GM12878 (cell line): ENCODE measurements around the gene ACOT7. TPM values are rescaled to one million over a fixed set of nuclear protein-coding genes. Genes with fewer than 3 reads are reported as not detected.
"Not testable (repeated sequence)": the region's sequence is repeated elsewhere in the genome, so short reads cannot be mapped to it uniquely, and the experiment has no call there.

Experiments used
- ATAC-seq: fragments of 200-7000 bp; cut with Tn5 transposase; 3 replicates; pipeline ENCODE4 v1.9.1; 2020; ENCODE audit warnings: mild to moderate bottlenecking, moderate library complexity
- BruUV-seq: library from RNA; stranded (reverse); fragments of 400-500 nt; replicated peaks from 2 replicates; lab custom pipeline; 2021; lab: Mats Ljungman, UMichigan
- CTCF ChIA-PET: fragments of 300-600 bp; sonication (Branson Sonifier 250); formaldehyde crosslinking; extraction: SDS; loops from one replicate; lab custom pipeline; 2021; ENCODE audit warnings: inconsistent platforms; lab: Yijun Ruan, JAX
- POLR2A ChIA-PET: fragments of 350-600 bp; formaldehyde crosslinking; extraction: SDS; loops from one replicate; lab custom pipeline; 2021; ENCODE audit warnings: inconsistent platforms; lab: Charles Lee
- RAD21 ChIA-PET: fragments of 300-600 bp; sonication (Branson Sonifier 250); formaldehyde crosslinking; loops from one replicate; lab custom pipeline; 2023; ENCODE audit warnings: antibody characterized with exemption; ENCODE audit not compliant: unreplicated experiment; lab: Charles Lee
- SMC1A ChIA-PET: fragments of 300-600 bp; sonication (Branson Sonifier 250); formaldehyde crosslinking; loops from one replicate; lab custom pipeline; 2023; ENCODE audit not compliant: unreplicated experiment, uncharacterized antibody; lab: Charles Lee
- DNase-seq: peaks from one replicate; pipeline ENCODE4 v3.0.0-alpha.2; 2011; ENCODE audit warnings: low read depth, low spot score
- FAIRE-seq: peaks from 3 replicates; lab custom pipeline; 2011; peaks lifted over from hg19 to GRCh38; lab: Jason Lieb, UNC
- H2AFZ ChIP-seq: 2 replicates; pipeline ENCODE4 v1.6.0; 2011; ENCODE audit warnings: low read depth, low read length, control low read depth; ENCODE audit not compliant: control insufficient read depth
- H3K27ac ChIP-seq: 2 replicates; pipeline ENCODE4 v1.5.1; 2011; ENCODE audit warnings: control low read depth; ENCODE audit not compliant: control insufficient read depth, insufficient read depth
- H3K27me3 ChIP-seq, 2 experiments: replicated peaks in 1 of 2; 2 replicates each; pipeline versions ENCODE4 v1.6.0 to v1.6.1; 2011; ENCODE audit warnings: low read length in 1 of 2; ENCODE audit not compliant: control insufficient read depth in 2 of 2, insufficient read depth in 2 of 2
- H3K36me3 ChIP-seq, 2 experiments: 2 replicates each; pipeline ENCODE4 v1.5.1; 2011; ENCODE audit warnings: low read length in 1 of 2; ENCODE audit not compliant: control insufficient read depth in 2 of 2, insufficient read depth in 2 of 2
- H3K4me1 ChIP-seq: 2 replicates; pipeline ENCODE4 v1.6.1; 2011; ENCODE audit warnings: mild to moderate bottlenecking, low read length, moderate library complexity, mixed read lengths; ENCODE audit not compliant: control insufficient read depth, insufficient read depth
- H3K4me2 ChIP-seq: 2 replicates; pipeline ENCODE4 v1.6.0; 2011; ENCODE audit warnings: control low read depth; ENCODE audit not compliant: control insufficient read depth, insufficient read depth
- H3K4me3 ChIP-seq: fragments of 200-600 bp; sonication (generic); 2 replicates; pipeline ENCODE4 v1.5.1; 2016
- H3K79me2 ChIP-seq: 2 replicates; pipeline ENCODE4 v1.6.0; 2011; ENCODE audit warnings: low read length; ENCODE audit not compliant: control insufficient read depth, insufficient read depth
- H3K9ac ChIP-seq: 2 replicates; pipeline ENCODE4 v1.8.0; 2011; ENCODE audit warnings: low read length, control low read depth, mixed read lengths; ENCODE audit not compliant: control insufficient read depth, insufficient read depth
- H3K9me3 ChIP-seq: replicated peaks from 3 replicates; pipeline ENCODE4 v1.5.1; 2011; ENCODE audit warnings: mild to moderate bottlenecking, low read length; ENCODE audit not compliant: control insufficient read depth, insufficient read depth
- H4K20me1 ChIP-seq: 2 replicates; pipeline ENCODE4 v1.6.0; 2011; ENCODE audit not compliant: control insufficient read depth, insufficient read depth
- POLR2A ChIP-seq: IDR thresholded peaks from 2 replicates; pipeline ENCODE4 v1.6.1; 2011; ENCODE audit warnings: low read depth, mild to moderate bottlenecking, low read length
- WGBS: methylation state at CpG from one replicate; pipeline ENCODE4 v1.1.6; 2016; ENCODE audit warnings: low lambda C conversion rate; ENCODE audit not compliant: insufficient replicate concordance, insufficient coverage; ENCODE audit errors: missing lambda C conversion rate; 5-methylcytosine and 5-hydroxymethylcytosine counted together
- in situ Hi-C: fragments of 300-500 bp; cut with MboI; formaldehyde crosslinking; loops from 9 replicates; pipeline ENCODE4 v1.14.3; 2018; ENCODE audit warnings: mixed read lengths
- intact Hi-C: fragments of 100-400 bp; cut with micrococcal nuclease; formaldehyde crosslinking; loops from one replicate; pipeline ENCODE4 v1.14.2; 2022; ENCODE audit not compliant: unreplicated experiment
- microRNA-seq: library from miRNA; unstranded; fragments of <30 nt; microRNA quantifications from one replicate; pipeline ENCODE4, GENCODE V29; 2018
- polyA plus RNA-seq, 11 experiments: library from polyadenylated mRNA; depleted of rRNA in 4 of 11; unstranded in 6 of 11; stranded (reverse) in 5 of 11; fragments of >200 nt; fragmentation: Nextera tagmentation in 4 of 11; fragmentation: Illumina TruSeq in 1 of 11; extraction: Ambion mirVana in 4 of 11; extraction: Trizol in 1 of 11; gene quantifications; 1 replicate in 1 of 11; 2 replicates in 10 of 11; pipeline versions ENCODE4 v1.2.1 to v1.2.3, GENCODE V29; 2011 to 2016; ENCODE audit warnings: inconsistent platforms in 2 of 11, missing spikeins in 2 of 11, low read depth in 1 of 11
- small RNA-seq: library from RNA; depleted of rRNA; stranded (forward); fragments of <200 nt; gene quantifications from one replicate; pipeline ENCODE3, GENCODE V24; 2014
- total RNA-seq, 4 experiments: library from RNA; depleted of rRNA in 3 of 4; stranded (reverse); fragments of >200 nt in 3 of 4; fragmentation: Illumina TruSeq in 1 of 4; extraction: Trizol in 1 of 4; gene quantifications; 2 replicates each; pipeline versions ENCODE4 v1.2.1 to v1.2.3, GENCODE V29; 2013 to 2021
- TF ChIP-seq, protein P1 (sequence below): IDR thresholded peaks from 2 replicates; pipeline ENCODE4 v1.6.1; 2012; ENCODE audit warnings: low read depth, low read length, improper control_type of control experiment

The ACOT7 gene
- total and polyA plus RNA-seq, 10 of the 15 experiments (the other 5 are each of a cell fraction or from before 2014, with no cell fraction given): 8.9 to 206 (median 61.2) TPM

DNA sequence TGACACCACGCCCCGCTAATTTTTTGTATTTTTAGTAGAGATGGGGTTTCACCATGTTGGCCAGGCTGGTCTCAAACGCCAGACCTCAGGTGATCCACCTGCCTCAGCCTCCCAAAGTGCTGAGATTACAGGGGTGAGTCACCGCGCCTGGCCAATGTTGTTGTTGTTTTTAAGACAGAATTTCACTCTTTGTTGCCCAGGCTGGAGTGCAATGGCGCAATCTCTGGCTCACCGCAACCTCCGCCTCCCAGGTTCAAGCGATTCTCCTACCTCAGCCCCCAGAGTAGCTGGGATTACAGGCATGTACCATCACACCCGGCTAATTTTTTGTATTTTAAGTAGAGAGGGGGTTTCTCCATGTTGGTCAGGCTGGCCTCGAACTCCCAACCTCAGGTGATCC lies 173.9 kb downstream of the ACOT7 start:
- SMC1A ChIA-PET, H3K9me3 ChIP-seq, CTCF ChIA-PET, FAIRE-seq, H3K4me3 ChIP-seq, POLR2A ChIA-PET, H3K79me2 ChIP-seq, DNase-seq, BruUV-seq, ATAC-seq, RAD21 ChIA-PET, intact Hi-C loops, H3K4me1 ChIP-seq, H3K27me3 ChIP-seq, H2AFZ ChIP-seq, H3K4me2 ChIP-seq, H3K27ac ChIP-seq, H3K9ac ChIP-seq, in situ Hi-C loops, H4K20me1 ChIP-seq: not testable (repeated sequence)
- WGBS: 84% methylated on average over 11 of the region's 11 CpGs
- peaks cover 15% of the 10 kb centered on the region in 2 experiments for H3K36me3 ChIP-seq

- Histone ChIP-seq H3K4me3 (no peak overlapping the region), H2AFZ (no peak overlapping the region), H3K79me2 (no peaks in the 10 kb centered on the region), H3K27ac (no peak overlapping the region), H3K4me2 (no peak overlapping the region), H4K20me1 (no peaks in the 10 kb centered on the region), H3K4me1 (no peaks in the 10 kb centered on the region), H3K36me3 (peaks cover 9 to 11% of the 10 kb centered on the region in 2 experiments), H3K9ac (no peak overlapping the region), H3K27me3 (no peaks in the 10 kb centered on the region), H3K9me3 (no peaks in the 10 kb centered on the region)
- in situ Hi-C loops (no loop called here), intact Hi-C loops (no loop called here)
- ChIA-PET RAD21 (no interaction called here), POLR2A (no interaction called here), CTCF (interaction anchor here (0.8 kb wide), 1 partner anchor 12 kb away, joined by 3 read pairs; the partner anchor contains the start of gene RNF207), SMC1A (no interaction called here)
- 88% methylated on average over 16 of the region's 16 CpGs for WGBS
- DNase-seq (no peak), FAIRE-seq (no peak), ATAC-seq (peak; percentile 46; the same call in 2 of the 3 replicates)
- BruUV-seq: no TSS peak
- TF ChIP-seq POLR2A: 0 out of 2 replicates have a peak, but pooled peaks have one; percentile 18
- TF ChIP-seq, protein P1, sequence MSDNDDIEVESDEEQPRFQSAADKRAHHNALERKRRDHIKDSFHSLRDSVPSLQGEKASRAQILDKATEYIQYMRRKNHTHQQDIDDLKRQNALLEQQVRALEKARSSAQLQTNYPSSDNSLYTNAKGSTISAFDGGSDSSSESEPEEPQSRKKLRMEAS: no peak
These were observed 175.0 kb downstream of the ACOT7 start for GRCh38 chr1:6218375-6219164.

Small RNA genes lying within 50 kb of the gene (microRNA-seq; reads per million reads assigned to microRNA genes)
- not detected for gene MIR4252

Small RNA genes lying within 50 kb of the gene (small RNA-seq; reads per million reads assigned to genes)
- not detected for gene MIR4252

Other genes starting within 250 kb of the ACOT7 start
Only the 7 nearest of the 16 such genes appear.
- gene ICMT, start 157.8 kb downstream of the ACOT7 start, total RNA-seq (2014; rRNA removed): 50.8 and 52.2 TPM in 2 replicates
- 33.9 and 37.4 TPM in 2 replicates for gene ICMT, start 157.8 kb downstream of the ACOT7 start, total RNA-seq (2014; rRNA removed; fragmentation: Illumina TruSeq; extraction: Trizol)
- gene ICMT, start 157.8 kb downstream of the ACOT7 start, total RNA-seq (2021): 48.3 and 50.4 TPM in 2 replicates
- 31.1 and 31.7 TPM in 2 replicates for gene ICMT, start 157.8 kb downstream of the ACOT7 start, polyA plus RNA-seq (2011; rRNA removed)
- 31.2 and 39.4 TPM in 2 replicates for gene ICMT, start 157.8 kb downstream of the ACOT7 start, polyA plus RNA-seq (2014; fragmentation: Illumina TruSeq; extraction: Trizol)
- gene ICMT, start 157.8 kb downstream of the ACOT7 start, polyA plus RNA-seq (2014; fragmentation: Nextera tagmentation; extraction: Ambion mirVana): 1 to 10 TPM; 3.8 to 5.5 TPM
- 43.2 and 45.4 TPM in 2 replicates for gene ICMT, start 157.8 kb downstream of the ACOT7 start, polyA plus RNA-seq (2014; rRNA removed)
- gene ICMT, start 157.8 kb downstream of the ACOT7 start, polyA plus RNA-seq (2016; fragmentation: Nextera tagmentation; extraction: Ambion mirVana): 10 to 100 TPM; 50.3 to 55.7 TPM
- gene HES3, start 149.6 kb downstream of the ACOT7 start, total RNA-seq (2014; rRNA removed): not detected in 2 replicates
- not detected in 2 replicates for gene HES3, start 149.6 kb downstream of the ACOT7 start, total RNA-seq (2014; rRNA removed; fragmentation: Illumina TruSeq; extraction: Trizol)
- not detected in 2 replicates for gene HES3, start 149.6 kb downstream of the ACOT7 start, total RNA-seq (2021)
- gene HES3, start 149.6 kb downstream of the ACOT7 start, polyA plus RNA-seq (2011; rRNA removed): not detected in 2 replicates
- not detected in 2 replicates for gene HES3, start 149.6 kb downstream of the ACOT7 start, polyA plus RNA-seq (2014; fragmentation: Illumina TruSeq; extraction: Trizol)
- not detected for gene HES3, start 149.6 kb downstream of the ACOT7 start, polyA plus RNA-seq (2014; fragmentation: Nextera tagmentation; extraction: Ambion mirVana)
- gene HES3, start 149.6 kb downstream of the ACOT7 start, polyA plus RNA-seq (2014; rRNA removed): not detected in 2 replicates
- gene HES3, start 149.6 kb downstream of the ACOT7 start, polyA plus RNA-seq (2016; fragmentation: Nextera tagmentation; extraction: Ambion mirVana): not detected
- 1.1 and 1.6 TPM in 2 replicates for gene GPR153, start 132.7 kb downstream of the ACOT7 start, total RNA-seq (2014; rRNA removed)
- 0.45 and 0.74 TPM in 2 replicates for gene GPR153, start 132.7 kb downstream of the ACOT7 start, total RNA-seq (2014; rRNA removed; fragmentation: Illumina TruSeq; extraction: Trizol)
- gene GPR153, start 132.7 kb downstream of the ACOT7 start, total RNA-seq (2021): 2.2 and 2.4 TPM in 2 replicates
- gene GPR153, start 132.7 kb downstream of the ACOT7 start, polyA plus RNA-seq (2011; rRNA removed): 0.33 and 0.92 TPM in 2 replicates
- gene GPR153, start 132.7 kb downstream of the ACOT7 start, polyA plus RNA-seq (2014; fragmentation: Illumina TruSeq; extraction: Trizol): 0.29 and 0.63 TPM in 2 replicates
- gene GPR153, start 132.7 kb downstream of the ACOT7 start, polyA plus RNA-seq (2014; fragmentation: Nextera tagmentation; extraction: Ambion mirVana): under 1 TPM; 0.05 to 0.11 TPM
- 1.3 and 1.5 TPM in 2 replicates for gene GPR153, start 132.7 kb downstream of the ACOT7 start, polyA plus RNA-seq (2014; rRNA removed)
- under 1 TPM; 0.04 to 0.05 TPM for gene GPR153, start 132.7 kb downstream of the ACOT7 start, polyA plus RNA-seq (2016; fragmentation: Nextera tagmentation; extraction: Ambion mirVana)
- gene HES2, start 26.2 kb upstream of the ACOT7 start, total RNA-seq (2014; rRNA removed): 0.16 and 0.28 TPM in 2 replicates
- gene HES2, start 26.2 kb upstream of the ACOT7 start, total RNA-seq (2014; rRNA removed; fragmentation: Illumina TruSeq; extraction: Trizol): 0.13 and 0.14 TPM in 2 replicates
- gene HES2, start 26.2 kb upstream of the ACOT7 start, total RNA-seq (2021): 0.32 and 1.0 TPM in 2 replicates
- 0.23 and 0.27 TPM in 2 replicates for gene HES2, start 26.2 kb upstream of the ACOT7 start, polyA plus RNA-seq (2011; rRNA removed)
- gene HES2, start 26.2 kb upstream of the ACOT7 start, polyA plus RNA-seq (2014; fragmentation: Illumina TruSeq; extraction: Trizol): 0.13 and 0.16 TPM in 2 replicates
- under 1 TPM; 0.13 TPM for gene HES2, start 26.2 kb upstream of the ACOT7 start, polyA plus RNA-seq (2014; fragmentation: Nextera tagmentation; extraction: Ambion mirVana)
- 0.16 and 0.49 TPM in 2 replicates for gene HES2, start 26.2 kb upstream of the ACOT7 start, polyA plus RNA-seq (2014; rRNA removed)
- gene HES2, start 26.2 kb upstream of the ACOT7 start, polyA plus RNA-seq (2016; fragmentation: Nextera tagmentation; extraction: Ambion mirVana): 1 to 10 TPM; 1.2 to 2.0 TPM
- gene ESPN, start 31.0 kb upstream of the ACOT7 start, total RNA-seq (2014; rRNA removed): 0.44 TPM in 1 of 2 replicates, not detected in the other
- gene ESPN, start 31.0 kb upstream of the ACOT7 start, total RNA-seq (2014; rRNA removed; fragmentation: Illumina TruSeq; extraction: Trizol): not detected in 2 replicates
- gene ESPN, start 31.0 kb upstream of the ACOT7 start, total RNA-seq (2021): 0.59 and 0.90 TPM in 2 replicates
- 0.19 and 0.71 TPM in 2 replicates for gene ESPN, start 31.0 kb upstream of the ACOT7 start, polyA plus RNA-seq (2011; rRNA removed)
- gene ESPN, start 31.0 kb upstream of the ACOT7 start, polyA plus RNA-seq (2014; fragmentation: Illumina TruSeq; extraction: Trizol): not detected in 2 replicates
- gene ESPN, start 31.0 kb upstream of the ACOT7 start, polyA plus RNA-seq (2014; fragmentation: Nextera tagmentation; extraction: Ambion mirVana): not detected
- gene ESPN, start 31.0 kb upstream of the ACOT7 start, polyA plus RNA-seq (2014; rRNA removed): 0.18 and 0.28 TPM in 2 replicates
- not detected for gene ESPN, start 31.0 kb upstream of the ACOT7 start, polyA plus RNA-seq (2016; fragmentation: Nextera tagmentation; extraction: Ambion mirVana)
- gene TNFRSF25, start 72.4 kb upstream of the ACOT7 start, total RNA-seq (2014; rRNA removed): 0.16 TPM in 1 of 2 replicates, not detected in the other
- not detected in 2 replicates for gene TNFRSF25, start 72.4 kb upstream of the ACOT7 start, total RNA-seq (2014; rRNA removed; fragmentation: Illumina TruSeq; extraction: Trizol)
- 0.46 and 0.58 TPM in 2 replicates for gene TNFRSF25, start 72.4 kb upstream of the ACOT7 start, total RNA-seq (2021)
- gene TNFRSF25, start 72.4 kb upstream of the ACOT7 start, polyA plus RNA-seq (2011; rRNA removed): 5.0 and 8.6 TPM in 2 replicates
- not detected in 2 replicates for gene TNFRSF25, start 72.4 kb upstream of the ACOT7 start, polyA plus RNA-seq (2014; fragmentation: Illumina TruSeq; extraction: Trizol)
- gene TNFRSF25, start 72.4 kb upstream of the ACOT7 start, polyA plus RNA-seq (2014; fragmentation: Nextera tagmentation; extraction: Ambion mirVana): not detected
- gene TNFRSF25, start 72.4 kb upstream of the ACOT7 start, polyA plus RNA-seq (2014; rRNA removed): 0.30 and 1.00 TPM in 2 replicates
- under 1 TPM; 0.23 to 0.29 TPM for gene TNFRSF25, start 72.4 kb upstream of the ACOT7 start, polyA plus RNA-seq (2016; fragmentation: Nextera tagmentation; extraction: Ambion mirVana)
- gene PLEKHG5, start 97.9 kb upstream of the ACOT7 start, total RNA-seq (2014; rRNA removed): 0.33 and 0.51 TPM in 2 replicates
- 0.18 TPM in 2 replicates for gene PLEKHG5, start 97.9 kb upstream of the ACOT7 start, total RNA-seq (2014; rRNA removed; fragmentation: Illumina TruSeq; extraction: Trizol)
- gene PLEKHG5, start 97.9 kb upstream of the ACOT7 start, total RNA-seq (2021): 0.69 and 1.1 TPM in 2 replicates
- 0.19 and 0.48 TPM in 2 replicates for gene PLEKHG5, start 97.9 kb upstream of the ACOT7 start, polyA plus RNA-seq (2011; rRNA removed)
- gene PLEKHG5, start 97.9 kb upstream of the ACOT7 start, polyA plus RNA-seq (2014; fragmentation: Illumina TruSeq; extraction: Trizol): 0.13 TPM in 1 of 2 replicates, not detected in the other
- gene PLEKHG5, start 97.9 kb upstream of the ACOT7 start, polyA plus RNA-seq (2014; fragmentation: Nextera tagmentation; extraction: Ambion mirVana): under 1 TPM in 1 of 2 experiments, not detected in 1; 0.04 TPM
- gene PLEKHG5, start 97.9 kb upstream of the ACOT7 start, polyA plus RNA-seq (2014; rRNA removed): 0.69 and 0.79 TPM in 2 replicates
- gene PLEKHG5, start 97.9 kb upstream of the ACOT7 start, polyA plus RNA-seq (2016; fragmentation: Nextera tagmentation; extraction: Ambion mirVana): under 1 TPM; 0.12 to 0.13 TPM